GM12801 (cell line): ENCODE data around the gene TCTN1.

Experiments used
- TF ChIP-seq, protein P1 (sequence below): IDR thresholded peaks from one replicate; pipeline ENCODE4 v1.5.1; 2011; ENCODE audit warnings: control low read depth; ENCODE audit not compliant: insufficient read length; ENCODE audit errors: extremely low read depth

TCTN1 gene

DNA sequence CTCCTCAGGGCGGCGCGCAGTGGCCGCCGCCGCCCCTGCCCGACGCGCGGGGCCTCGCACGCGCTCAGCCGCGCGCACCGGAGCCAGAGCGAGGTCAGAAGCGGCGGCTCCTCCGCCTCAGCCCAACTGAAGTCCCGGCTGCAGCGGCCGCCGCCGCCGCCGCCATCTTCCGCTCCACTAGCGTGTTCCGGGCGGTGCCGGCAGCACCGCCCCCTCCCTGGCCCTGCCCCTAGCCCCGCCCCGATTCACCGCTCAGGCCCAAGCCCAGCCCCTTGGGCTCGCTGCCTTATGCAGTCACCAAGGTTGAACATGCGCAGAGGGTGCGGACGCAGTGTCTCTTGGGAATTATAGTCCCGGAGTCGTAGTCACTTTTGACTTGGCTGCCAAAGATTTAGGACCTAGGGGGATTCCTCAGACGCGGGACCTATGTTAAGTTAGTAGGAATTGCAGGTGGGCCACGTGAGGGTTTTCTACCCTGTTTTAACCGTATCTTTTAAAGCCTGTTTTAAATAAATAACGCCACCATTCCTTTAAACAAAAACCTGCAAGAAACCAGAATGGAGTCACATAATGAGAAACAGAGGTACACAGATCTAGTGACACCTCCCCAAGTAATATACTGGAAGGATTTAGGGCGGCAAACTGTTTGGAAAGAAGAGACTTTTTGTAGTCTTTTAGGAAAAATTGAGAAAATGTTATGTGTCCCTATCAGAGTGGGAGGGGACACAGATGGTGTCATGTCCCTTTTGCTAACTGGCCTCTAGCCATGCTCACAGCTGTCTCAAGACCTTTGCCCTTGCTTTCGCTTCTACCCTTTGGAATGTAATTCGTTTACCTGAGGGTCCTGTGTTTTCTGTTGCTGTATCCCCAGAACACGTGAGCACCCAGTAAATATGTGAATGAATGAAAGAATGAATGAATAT is 30.5 kb upstream of the TCTN1 start, which contains the start of gene PPTC7:
Gene PPTC7 (minus strand): TSS at position 182 of the 923 bp plus-strand sequence. CDS start 287 bp downstream, outside the sequence.
- TF ChIP-seq, protein P1, sequence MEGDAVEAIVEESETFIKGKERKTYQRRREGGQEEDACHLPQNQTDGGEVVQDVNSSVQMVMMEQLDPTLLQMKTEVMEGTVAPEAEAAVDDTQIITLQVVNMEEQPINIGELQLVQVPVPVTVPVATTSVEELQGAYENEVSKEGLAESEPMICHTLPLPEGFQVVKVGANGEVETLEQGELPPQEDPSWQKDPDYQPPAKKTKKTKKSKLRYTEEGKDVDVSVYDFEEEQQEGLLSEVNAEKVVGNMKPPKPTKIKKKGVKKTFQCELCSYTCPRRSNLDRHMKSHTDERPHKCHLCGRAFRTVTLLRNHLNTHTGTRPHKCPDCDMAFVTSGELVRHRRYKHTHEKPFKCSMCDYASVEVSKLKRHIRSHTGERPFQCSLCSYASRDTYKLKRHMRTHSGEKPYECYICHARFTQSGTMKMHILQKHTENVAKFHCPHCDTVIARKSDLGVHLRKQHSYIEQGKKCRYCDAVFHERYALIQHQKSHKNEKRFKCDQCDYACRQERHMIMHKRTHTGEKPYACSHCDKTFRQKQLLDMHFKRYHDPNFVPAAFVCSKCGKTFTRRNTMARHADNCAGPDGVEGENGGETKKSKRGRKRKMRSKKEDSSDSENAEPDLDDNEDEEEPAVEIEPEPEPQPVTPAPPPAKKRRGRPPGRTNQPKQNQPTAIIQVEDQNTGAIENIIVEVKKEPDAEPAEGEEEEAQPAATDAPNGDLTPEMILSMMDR, result no peak

DNA sequence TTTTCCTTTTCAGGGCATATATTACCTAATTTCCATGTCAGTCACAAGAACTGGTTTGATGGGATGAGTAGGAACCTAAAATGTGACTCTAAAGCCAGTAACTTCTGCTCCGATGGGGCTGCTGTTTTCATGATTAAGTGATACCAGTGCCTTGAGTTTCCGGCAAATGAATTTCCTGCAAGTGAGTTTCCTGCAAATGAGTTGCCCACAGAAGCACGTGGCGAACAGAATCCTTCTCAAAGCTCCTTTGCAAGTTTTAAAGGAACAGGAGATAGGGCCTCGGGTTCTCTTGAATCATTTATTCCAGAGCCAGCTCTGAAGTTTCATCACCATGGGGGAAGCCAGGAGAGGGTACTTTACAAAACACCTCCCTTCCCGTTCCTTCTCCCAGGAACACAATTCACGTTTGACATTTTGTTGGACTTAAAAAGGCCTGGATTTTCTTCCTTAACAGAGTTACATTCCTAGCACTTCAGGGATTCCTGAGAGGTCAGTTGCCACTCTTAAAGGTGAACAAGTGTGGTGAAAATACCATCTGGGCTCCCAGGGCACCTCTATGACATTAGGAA is 28.6 kb upstream of the TCTN1 start:
- TF ChIP-seq, protein P1, result no peak

DNA sequence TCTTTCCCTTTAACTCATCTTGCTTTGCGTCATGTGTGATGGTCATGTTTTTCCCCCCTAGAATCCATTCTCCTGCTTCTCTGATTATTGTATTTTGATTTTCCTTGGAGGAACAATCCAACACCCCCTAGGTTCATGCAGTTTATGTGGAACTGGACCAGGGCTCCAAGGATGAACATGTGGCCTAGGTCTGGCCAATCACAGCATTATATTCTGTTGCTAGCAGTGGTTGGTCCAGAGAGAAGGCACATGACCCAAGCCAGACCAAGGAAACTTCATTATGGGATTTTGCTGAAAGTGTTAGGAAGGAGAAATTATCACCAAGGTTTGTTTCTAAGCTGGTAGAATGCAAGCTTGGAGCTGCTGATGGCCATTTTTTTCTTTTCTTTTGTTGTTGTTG is 23.9 kb upstream of the TCTN1 start:
- TF ChIP-seq, protein P1, result no peak

DNA sequence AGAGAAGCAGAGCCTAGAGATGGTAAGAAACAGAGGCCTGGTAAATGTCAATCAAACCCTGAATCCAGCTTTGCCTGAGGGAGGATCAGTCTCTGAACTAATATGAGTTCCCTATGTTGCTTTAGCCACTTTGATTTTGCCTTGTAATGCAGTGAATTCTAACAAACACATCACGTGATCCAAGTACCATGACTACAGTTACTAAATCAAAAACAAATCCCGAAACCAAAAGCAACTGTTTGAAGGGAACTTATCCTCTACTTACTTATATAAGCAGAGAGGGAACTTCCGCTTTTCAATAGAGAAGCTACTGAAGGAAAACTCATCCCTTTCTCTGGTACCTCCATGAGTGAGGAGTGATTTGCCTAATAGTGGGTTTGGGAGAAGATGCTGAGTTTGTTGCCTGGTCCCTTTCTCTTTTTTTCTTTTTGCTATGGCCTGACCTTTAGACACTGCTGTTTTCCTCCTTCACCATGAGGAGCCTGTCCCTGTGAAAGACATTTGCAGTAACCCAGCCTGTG is 23.1 kb upstream of the TCTN1 start:
- TF ChIP-seq, protein P1, result no peak

DNA sequence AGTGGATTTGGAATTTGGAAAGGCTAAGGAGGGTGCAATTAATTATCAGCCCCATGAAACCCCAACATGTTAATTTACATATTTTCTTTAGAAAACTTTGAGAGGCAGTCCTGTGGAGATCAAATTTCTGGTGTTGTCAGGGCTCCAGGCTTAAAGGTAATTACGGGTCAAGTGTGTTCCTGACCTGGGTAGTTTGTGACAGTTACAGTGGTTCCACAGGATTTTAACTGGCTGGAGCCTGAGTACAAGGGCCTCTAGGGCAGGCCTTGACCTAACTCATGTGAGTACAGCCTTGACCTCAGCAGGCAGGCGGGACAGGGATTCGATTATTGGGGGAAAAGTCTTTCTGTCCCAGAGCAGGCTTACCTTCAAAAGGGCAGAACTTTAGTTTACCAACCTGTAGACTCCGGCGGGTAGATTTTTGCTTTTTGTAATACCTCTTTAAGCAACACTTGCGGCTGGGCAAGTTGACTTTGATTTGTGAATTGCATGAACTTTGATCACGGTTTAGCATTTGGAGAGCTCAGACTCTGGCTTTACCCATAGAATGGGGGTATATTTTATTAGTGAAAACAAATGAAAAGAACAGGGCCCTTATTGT is 22.4 kb upstream of the TCTN1 start:
- TF ChIP-seq, protein P1, result no peak

DNA sequence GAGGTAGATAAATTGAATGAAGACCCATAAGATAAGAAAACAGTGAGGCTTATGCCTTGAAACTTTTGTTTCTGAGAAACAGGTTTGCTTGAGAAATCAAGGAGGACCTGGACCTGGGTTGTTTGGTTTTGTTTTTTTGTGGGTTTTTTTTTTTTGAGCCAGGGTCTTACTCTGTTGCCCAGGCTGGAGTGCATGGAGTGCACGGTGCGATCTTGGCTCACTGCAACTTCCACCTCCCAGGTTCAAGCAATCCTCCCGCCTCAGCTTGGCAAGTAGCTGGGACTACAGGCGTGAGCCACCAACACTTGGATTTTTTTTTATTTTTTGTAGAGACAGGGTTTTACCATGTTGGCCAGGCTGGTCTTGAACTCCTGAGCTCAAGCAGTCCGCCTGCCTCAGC is 21.9 kb upstream of the TCTN1 start:
- TF ChIP-seq, protein P1, result no peak

DNA sequence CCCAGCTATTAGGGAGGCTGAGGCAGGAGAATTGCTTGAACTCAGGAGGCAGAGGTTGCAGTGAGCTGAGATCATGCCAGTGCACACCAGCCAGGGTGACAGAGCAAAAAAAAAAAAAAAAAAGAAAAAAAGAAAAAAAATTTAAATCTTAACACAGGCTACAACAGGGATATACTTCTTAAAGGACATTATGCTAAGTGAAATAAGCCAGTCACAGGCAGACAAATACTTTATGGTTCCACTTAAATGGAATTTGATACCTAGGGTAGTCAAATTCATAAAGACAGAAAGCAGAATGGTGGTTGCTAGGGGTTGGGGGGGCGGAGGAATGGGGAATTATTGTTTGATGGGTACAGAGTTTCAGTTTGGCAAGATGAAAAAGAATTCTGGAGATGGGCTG is 16.0 kb upstream of the TCTN1 start:
- TF ChIP-seq, protein P1, result no peak
